Astrocyte of the cerebellum (primary cell): ENCODE data around the gene RHD.
"Not testable (repeated sequence)": the region's sequence is repeated elsewhere in the genome, so short reads cannot be mapped to it uniquely, and the experiment has no call there.

ENCODE experiments used
- DNase-seq: peaks from one replicate; pipeline ENCODE4 v3.0.0-alpha.2; 2011; ENCODE audit warnings: low read depth
- H3K4me3 ChIP-seq: 2 replicates; pipeline ENCODE4 v1.5.1; 2011; ENCODE audit warnings: mild to moderate bottlenecking, low read depth, low read length, moderate library complexity
- in situ Hi-C: cut with HindIII; loops from 2 replicates; pipeline ENCODE4 v1.10.0; 2017; ENCODE audit warnings: low sequenced_read_pairs
- TF ChIP-seq, protein P1 (sequence below): IDR thresholded peaks from 2 replicates; pipeline ENCODE4 v1.5.1; 2012; ENCODE audit warnings: low read length, low read depth, moderate library complexity, mild to moderate bottlenecking; ENCODE audit errors: missing control alignments

The RHD gene

DNA sequence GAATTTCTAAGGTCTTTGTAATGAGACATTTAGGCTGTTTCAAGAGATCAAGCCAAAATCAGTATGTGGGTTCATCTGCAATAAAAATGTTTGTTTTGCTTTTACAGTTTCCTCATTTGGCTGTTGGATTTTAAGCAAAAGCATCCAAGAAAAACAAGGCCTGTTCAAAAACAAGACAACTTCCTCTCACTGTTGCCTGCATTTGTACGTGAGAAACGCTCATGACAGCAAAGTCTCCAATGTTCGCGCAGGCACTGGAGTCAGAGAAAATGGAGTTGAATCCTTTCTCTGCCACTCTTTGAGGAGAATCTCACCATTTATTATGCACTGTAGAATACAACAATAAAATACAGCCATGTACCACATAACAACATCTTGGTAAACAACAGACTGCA, 56.5 kb downstream of the RHD start:
- in situ Hi-C loops, DNase-seq, H3K4me3 ChIP-seq: not testable (repeated sequence)

DNA sequence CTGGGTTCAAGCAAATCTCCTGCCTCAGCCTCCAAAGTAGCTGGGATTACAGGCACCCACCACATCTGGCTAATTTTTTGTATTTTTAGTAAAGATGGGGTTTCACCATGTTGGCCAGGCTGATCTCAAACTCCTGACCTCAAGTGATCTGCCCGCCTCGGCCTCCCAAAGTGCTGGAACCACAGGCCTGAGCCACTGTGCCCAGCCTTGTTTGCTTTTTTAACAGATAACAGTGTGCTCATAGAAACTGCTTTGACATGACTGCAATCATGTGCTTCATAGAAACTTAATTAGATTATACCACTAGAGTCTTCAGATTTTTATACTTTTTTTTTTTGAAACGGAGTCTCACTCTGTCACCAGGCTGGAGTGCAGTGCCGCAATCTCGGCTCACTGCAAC, 57.0 kb downstream of the RHD start:
- DNase-seq, H3K4me3 ChIP-seq, in situ Hi-C loops: not testable (repeated sequence)

DNA sequence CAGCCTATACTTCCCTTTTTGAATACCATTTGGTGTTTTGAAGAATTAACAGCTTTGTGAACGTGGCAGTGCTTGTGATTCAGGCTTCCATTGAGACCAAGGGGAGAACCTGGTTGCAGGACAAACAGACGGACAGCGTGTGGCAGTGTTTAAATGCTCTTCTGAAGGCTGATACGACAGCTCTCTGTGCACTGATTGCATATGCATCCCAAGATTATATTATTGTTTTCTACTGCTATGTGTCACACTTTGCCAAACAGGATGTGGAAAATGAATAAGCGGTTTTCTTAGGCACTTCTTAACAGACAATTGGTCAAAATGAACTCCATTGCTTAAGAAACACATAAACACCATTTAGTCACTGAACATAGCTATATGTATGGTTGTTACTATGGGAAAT, 57.6 kb downstream of the RHD start:
- DNase-seq, in situ Hi-C loops: not testable (repeated sequence)
- TF ChIP-seq, protein P1, sequence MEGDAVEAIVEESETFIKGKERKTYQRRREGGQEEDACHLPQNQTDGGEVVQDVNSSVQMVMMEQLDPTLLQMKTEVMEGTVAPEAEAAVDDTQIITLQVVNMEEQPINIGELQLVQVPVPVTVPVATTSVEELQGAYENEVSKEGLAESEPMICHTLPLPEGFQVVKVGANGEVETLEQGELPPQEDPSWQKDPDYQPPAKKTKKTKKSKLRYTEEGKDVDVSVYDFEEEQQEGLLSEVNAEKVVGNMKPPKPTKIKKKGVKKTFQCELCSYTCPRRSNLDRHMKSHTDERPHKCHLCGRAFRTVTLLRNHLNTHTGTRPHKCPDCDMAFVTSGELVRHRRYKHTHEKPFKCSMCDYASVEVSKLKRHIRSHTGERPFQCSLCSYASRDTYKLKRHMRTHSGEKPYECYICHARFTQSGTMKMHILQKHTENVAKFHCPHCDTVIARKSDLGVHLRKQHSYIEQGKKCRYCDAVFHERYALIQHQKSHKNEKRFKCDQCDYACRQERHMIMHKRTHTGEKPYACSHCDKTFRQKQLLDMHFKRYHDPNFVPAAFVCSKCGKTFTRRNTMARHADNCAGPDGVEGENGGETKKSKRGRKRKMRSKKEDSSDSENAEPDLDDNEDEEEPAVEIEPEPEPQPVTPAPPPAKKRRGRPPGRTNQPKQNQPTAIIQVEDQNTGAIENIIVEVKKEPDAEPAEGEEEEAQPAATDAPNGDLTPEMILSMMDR: peak; percentile 26

DNA sequence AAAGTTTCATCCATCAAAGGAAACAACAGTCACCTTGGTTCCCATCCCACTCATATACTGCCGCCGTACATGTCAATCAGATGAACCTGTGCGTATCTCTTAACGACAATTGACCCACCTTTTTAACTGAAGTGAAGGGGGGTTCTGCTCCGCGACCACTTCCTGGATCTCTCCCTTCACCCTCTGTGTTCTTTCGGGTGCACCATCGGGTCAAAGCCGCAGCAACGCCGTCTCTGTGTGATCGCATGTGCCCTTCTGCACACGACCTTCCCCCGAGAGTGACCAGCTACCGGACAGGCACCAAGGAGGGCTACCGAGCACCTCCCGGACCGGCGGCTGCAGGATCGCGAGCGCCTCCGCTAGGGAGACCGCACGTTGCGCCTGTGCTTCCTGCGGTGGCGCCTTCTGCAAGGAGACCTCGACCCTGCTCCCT, 64.6 kb downstream of the RHD start:
- H3K4me3 ChIP-seq: peak overlapping the region; percentile 56
- DNase-seq, in situ Hi-C loops: not testable (repeated sequence)

More for the DNA sequence above, 57.6 kb downstream of the RHD start:
- not testable (repeated sequence) for H3K4me3 ChIP-seq

DNA sequence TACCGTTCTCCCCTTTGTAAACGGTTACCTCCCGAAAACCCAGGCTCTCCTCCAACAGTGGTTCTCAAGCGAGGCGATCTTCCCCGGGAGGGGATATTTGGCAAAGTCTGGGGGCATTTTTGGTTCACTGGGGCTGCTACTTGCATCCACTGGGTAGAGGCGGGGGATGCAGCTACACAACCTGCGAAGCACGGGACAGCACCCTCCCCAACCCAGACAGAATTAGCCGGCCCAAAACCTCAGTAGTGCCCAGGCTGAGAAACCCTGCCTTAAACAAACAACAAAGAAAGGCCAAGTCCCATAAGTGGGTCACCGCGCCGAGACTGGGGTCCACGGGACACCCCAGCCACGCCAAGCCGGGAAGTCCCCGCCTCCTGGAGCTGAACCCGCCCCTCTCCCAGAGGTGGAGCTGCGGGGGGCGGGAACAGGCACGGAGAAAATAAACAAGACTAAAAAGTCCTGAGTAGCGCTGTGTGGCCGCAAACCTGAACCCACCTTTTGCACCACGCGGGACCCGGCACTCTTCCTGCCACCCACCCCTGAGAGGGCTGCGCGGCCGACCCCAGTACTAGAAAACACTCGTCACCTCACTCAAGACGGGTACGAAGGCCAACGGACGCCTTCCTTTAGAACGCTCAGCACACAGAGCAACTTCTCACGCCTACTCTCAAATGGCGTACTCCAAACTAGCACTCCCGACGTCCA, 65.3 kb downstream of the RHD start:
- in situ Hi-C loops, DNase-seq: not testable (repeated sequence)
- peak overlapping the region; percentile 100 for H3K4me3 ChIP-seq

DNA sequence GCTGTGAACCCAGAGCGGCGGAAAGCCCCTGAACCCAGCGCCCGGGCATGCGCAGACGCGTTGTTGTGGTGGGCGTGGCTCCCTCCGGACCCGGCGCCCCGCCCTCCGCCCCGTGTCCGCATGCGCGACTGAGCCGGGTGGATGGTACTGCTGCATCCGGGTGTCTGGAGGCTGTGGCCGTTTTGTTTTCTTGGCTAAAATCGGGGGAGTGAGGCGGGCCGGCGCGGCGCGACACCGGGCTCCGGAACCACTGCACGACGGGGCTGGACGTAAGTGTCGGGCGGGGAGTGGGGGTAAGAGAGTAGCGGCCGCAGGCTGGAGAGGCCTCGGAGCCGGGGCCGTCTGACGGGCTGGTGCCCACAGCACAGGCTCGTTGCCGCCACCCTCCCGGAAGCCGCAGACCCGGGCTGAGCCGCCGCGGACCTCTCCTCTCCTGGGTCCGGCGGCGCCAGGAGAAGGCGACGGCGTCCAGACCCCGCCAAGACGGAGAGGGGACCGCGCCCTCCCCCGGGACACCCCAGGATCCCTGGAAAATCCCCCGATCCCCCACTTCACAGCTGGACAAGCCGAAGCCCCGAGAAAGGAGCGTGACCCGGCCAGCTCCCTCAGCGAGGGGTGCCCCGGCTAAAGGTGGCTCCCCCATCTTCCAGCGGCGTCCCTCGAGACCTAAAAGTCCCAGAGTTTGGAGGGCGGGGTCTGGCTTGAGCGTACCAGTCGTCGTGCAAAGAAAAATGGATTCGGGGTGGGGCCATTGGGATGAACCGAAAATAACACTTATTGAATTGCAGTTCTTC, 66.1 kb downstream of the RHD start, which contains the start of gene TMEM50A:
TSS of gene TMEM50A (plus strand) at position 147 of the 794 bp plus-strand sequence. CDS start 2,153 bp downstream, outside the sequence.
- DNase-seq: peak; percentile 50
- in situ Hi-C loops: no loop called here
- H3K4me3 ChIP-seq: peak within 1 kb of the TSS; percentile 100
- TF ChIP-seq, protein P1: no peak

DNA sequence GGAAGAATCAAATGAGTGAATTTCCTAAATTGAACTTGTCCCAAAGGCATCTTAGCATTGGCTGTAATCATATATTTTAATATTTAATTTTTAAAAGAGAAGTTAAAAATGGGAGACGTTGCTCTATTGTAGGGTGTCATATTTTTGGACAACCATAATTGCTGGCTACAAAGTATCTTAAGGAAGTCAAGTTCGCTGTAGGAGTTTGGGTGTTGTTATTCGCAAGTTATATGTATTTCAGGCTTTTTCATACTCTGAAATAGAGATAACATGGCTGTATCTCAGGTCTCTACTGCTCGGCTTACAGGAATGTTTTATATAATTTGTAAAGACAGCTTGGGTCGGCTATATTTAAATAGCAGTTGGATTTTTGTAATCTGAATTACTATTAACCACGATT, 66.7 kb downstream of the RHD start:
- H3K4me3 ChIP-seq: peak overlapping the region; percentile 100
- TF ChIP-seq, protein P1: no peak
- DNase-seq: no peak
- in situ Hi-C loops: no loop called here

DNA sequence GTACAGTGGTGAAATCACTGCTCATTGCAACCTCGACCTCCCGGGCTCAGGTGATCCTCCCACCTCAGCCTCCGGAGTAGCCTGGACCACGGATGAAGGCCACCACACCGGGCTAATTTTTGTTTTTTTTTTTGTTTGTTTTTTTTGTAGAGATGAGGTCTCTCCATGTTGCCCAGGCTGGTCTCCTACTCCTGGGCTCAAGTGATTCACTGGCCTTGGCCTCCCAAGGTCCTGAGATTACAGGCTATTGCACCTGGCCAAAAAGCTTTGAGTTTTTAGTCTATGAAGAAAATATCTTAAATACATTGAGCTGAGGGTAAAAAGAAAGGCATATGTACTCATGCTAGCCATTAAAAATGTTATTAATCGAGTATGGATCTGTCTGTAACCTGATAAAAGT, 69.4 kb downstream of the RHD start:
- TF ChIP-seq, protein P1: no peak
- in situ Hi-C loops: no loop called here
- no peak for DNase-seq
- no peak overlapping the region for H3K4me3 ChIP-seq
